ENCODE measurements around the gene KRTAP3-3.
"Not testable (repeated sequence)": the region's sequence is repeated elsewhere in the genome, so short reads cannot be mapped to it uniquely, and the experiment has no call there.

Gene KRTAP3-3

GRCh38 chr17:40993839-40994238, at the start of gene KRTAP3-3:
Gene KRTAP3-3 (minus strand): TSS chr17:40994164. CDS start chr17:40994097, 67 bp downstream.
- no peak for DNase-seq (ENCODE audit: low spot score)

GRCh38 chr17:41042953-41043352, 49.0 kb upstream of the KRTAP3-3 start:
- DNase-seq (ENCODE audit: low spot score), result no peak

- not testable (repeated sequence) for DNase-seq (ENCODE audit: low spot score)
Observed at GRCh38 chr17:41040783-41041571, 47.0 kb upstream of the KRTAP3-3 start, which contains the start of gene KRTAP1-1. Gene KRTAP1-1 (minus strand): TSS chr17:41041450. CDS start chr17:41041397, 53 bp downstream.

GRCh38 chr17:41037853-41038350, 43.9 kb upstream of the KRTAP3-3 start:
- DNase-seq (ENCODE audit: low spot score), result no peak

- not testable (repeated sequence) for DNase-seq (ENCODE audit: low spot score)
Observed at GRCh38 chr17:41034346-41034935, 40.5 kb upstream of the KRTAP3-3 start, which contains the start of gene KRTAP1-3. Gene KRTAP1-3 (minus strand): TSS chr17:41034874. CDS start chr17:41034821, 53 bp downstream.

GRCh38 chr17:41029633-41030245, 35.8 kb upstream of the KRTAP3-3 start, which contains the start of gene KRTAP1-4:
Gene KRTAP1-4 (minus strand): TSS chr17:41030195. CDS start chr17:41030078, 117 bp downstream.
- DNase-seq (ENCODE audit: low spot score), result no peak

GRCh38 chr17:41026715-41027471, 32.9 kb upstream of the KRTAP3-3 start, which contains the start of gene KRTAP1-5:
Gene KRTAP1-5 (minus strand): TSS chr17:41027208. CDS start chr17:41027155, 53 bp downstream.
- no peak for DNase-seq (ENCODE audit: low spot score)

GRCh38 chr17:41024697-41025096, 30.7 kb upstream of the KRTAP3-3 start:
- no peak for DNase-seq (ENCODE audit: low spot score)

- DNase-seq (ENCODE audit: low spot score), result no peak
Observed at GRCh38 chr17:41020336-41020735, 26.4 kb upstream of the KRTAP3-3 start.

GRCh38 chr17:41019415-41019814, 25.5 kb upstream of the KRTAP3-3 start:
- DNase-seq (ENCODE audit: low spot score), result no peak

- no peak for DNase-seq (ENCODE audit: low spot score)
Observed at GRCh38 chr17:41018541-41018940, 24.6 kb upstream of the KRTAP3-3 start.

- DNase-seq (ENCODE audit: low spot score), result no peak
Observed at GRCh38 chr17:41016578-41017215, 22.7 kb upstream of the KRTAP3-3 start.

- no peak for DNase-seq (ENCODE audit: low spot score)
Observed at GRCh38 chr17:41015454-41015853, 21.5 kb upstream of the KRTAP3-3 start.

- no peak for DNase-seq (ENCODE audit: low spot score)
Observed at GRCh38 chr17:41013606-41014005, 19.6 kb upstream of the KRTAP3-3 start.

- DNase-seq (ENCODE audit: low spot score), result no peak
Observed at GRCh38 chr17:41013181-41013580, 19.2 kb upstream of the KRTAP3-3 start.

GRCh38 chr17:41012326-41013120, 18.6 kb upstream of the KRTAP3-3 start:
- DNase-seq (ENCODE audit: low spot score), result no peak

GRCh38 chr17:41010441-41010840, 16.5 kb upstream of the KRTAP3-3 start:
- DNase-seq (ENCODE audit: low spot score), result no peak

- no peak for DNase-seq (ENCODE audit: low spot score)
Observed at GRCh38 chr17:41009936-41010335, 16.0 kb upstream of the KRTAP3-3 start.

- no peak for DNase-seq (ENCODE audit: low spot score)
Observed at GRCh38 chr17:41009301-41009760, 15.4 kb upstream of the KRTAP3-3 start.

- DNase-seq (ENCODE audit: low spot score), result no peak
Observed at GRCh38 chr17:41008811-41009210, 14.8 kb upstream of the KRTAP3-3 start, which contains the start of gene KRTAP3-1. Gene KRTAP3-1 (minus strand): TSS chr17:41009128. CDS start chr17:41009074, 54 bp downstream.

Measured in COLO829 (cell line).